ENCODE data around the gene FYN. TPM values are rescaled to one million over a fixed set of nuclear protein-coding genes. Genes with fewer than 3 reads are reported as not detected.

Gene FYN
- total and polyA plus RNA-seq, 5 experiments from 2014 or later = 159 to 531 (median 317) TPM

DNA sequence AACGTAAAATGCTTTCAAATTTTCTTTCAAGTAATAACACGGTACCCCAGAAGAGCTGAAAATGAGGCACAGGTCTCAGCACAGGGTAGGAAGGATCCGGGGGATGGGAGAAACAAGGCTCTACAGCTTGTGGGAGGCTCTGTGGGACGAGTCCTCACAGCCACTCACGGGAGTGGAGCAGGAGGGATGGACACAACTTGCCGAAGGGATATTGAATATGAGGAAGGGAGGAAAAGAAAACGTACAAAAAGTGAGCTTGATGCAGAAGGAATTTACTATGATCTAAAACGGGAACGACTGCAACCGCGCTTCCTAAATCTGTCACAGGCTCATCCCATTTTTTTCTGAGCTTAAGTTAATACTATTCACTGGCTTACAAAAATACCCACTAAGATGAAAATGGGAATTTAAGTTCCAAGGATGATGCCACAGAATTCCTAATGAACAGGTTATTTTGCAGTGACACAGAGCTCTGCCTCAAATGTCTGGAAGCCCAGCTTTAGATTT lies 72.9 kb downstream of the FYN start:
- H3K27ac Mint-ChIP-seq = peak overlapping the region in 7 of 10 donors; percentile 10 to 86 (median 75)
- no peaks in the 10 kb centered on the region for H3K9me3 Mint-ChIP-seq
- H3K4me3 Mint-ChIP-seq = peak overlapping the region in 1 of 10 donors; percentile 22
- POLR2A ChIA-PET = no interaction called here
- no peak for DNase-seq
- H3K4me1 Mint-ChIP-seq = peaks cover 40 to 87% (median 80%) of the 10 kb centered on the region in 4 donors
- H3K27me3 Mint-ChIP-seq = no peaks in the 10 kb centered on the region
- ATAC-seq = no peak
- H3K36me3 Mint-ChIP-seq = peaks cover 0 to 26% (median 2%) of the 10 kb centered on the region in 3 donors

GRCh38 chr6:111799576-111800258 lies 73.5 kb downstream of the FYN start:
- peaks cover 41 to 87% (median 80%) of the 10 kb centered on the region in 4 donors for H3K4me1 Mint-ChIP-seq
- peak overlapping the region in 2 of 10 donors; percentile 12 to 22 for H3K4me3 Mint-ChIP-seq
- H3K27ac Mint-ChIP-seq = peak overlapping the region in 7 of 10 donors; percentile 10 to 86 (median 67)
- ATAC-seq (no peak), DNase-seq (no peak)
- peaks cover 0 to 26% (median 2%) of the 10 kb centered on the region in 3 donors for H3K36me3 Mint-ChIP-seq
- H3K27me3 Mint-ChIP-seq = no peaks in the 10 kb centered on the region
- H3K9me3 Mint-ChIP-seq = no peaks in the 10 kb centered on the region
- POLR2A ChIA-PET = no interaction called here

GRCh38 chr6:111798281-111798725 lies 74.9 kb downstream of the FYN start:
- peaks cover 0 to 26% (median 2%) of the 10 kb centered on the region in 3 donors for H3K36me3 Mint-ChIP-seq

DNA sequence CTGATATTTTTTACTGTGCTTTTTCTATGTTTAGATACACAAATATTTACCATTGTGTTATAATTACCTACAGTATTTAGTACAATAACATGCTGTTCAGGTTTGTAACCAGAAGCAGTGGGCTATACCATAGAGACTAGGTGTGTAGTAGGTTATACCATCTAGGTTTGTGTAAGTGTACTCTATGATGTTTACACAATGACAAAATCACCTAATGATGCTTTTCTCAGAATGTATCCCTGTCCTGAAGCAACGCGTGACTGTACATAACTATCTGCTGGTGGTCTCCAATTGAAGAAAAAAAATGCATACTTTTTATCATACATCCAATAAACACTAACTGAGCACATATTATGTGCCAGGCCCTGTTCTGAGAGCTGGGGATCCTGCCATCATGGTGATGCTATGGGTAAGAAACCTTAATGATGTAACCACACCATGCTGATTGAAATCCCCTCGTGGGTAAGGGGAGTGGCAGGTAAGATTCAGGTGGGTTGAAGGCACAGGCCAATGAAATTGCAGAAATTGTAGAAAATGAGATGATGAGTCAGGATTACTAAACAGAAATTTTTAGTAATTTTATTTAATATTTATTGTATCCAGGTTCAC lies 76.8 kb downstream of the FYN start:
- H3K4me3 Mint-ChIP-seq = no peak overlapping the region
- H3K36me3 Mint-ChIP-seq = peaks cover 0 to 18% (median 0%) of the 10 kb centered on the region in 3 donors
- H3K27ac Mint-ChIP-seq = peak overlapping the region in 6 of 10 donors; percentile 9 to 97 (median 70)
- no peak for ATAC-seq
- no peaks in the 10 kb centered on the region for H3K27me3 Mint-ChIP-seq
- no peak for DNase-seq
- peaks cover 38 to 88% (median 71%) of the 10 kb centered on the region in 4 donors for H3K4me1 Mint-ChIP-seq
- no peaks in the 10 kb centered on the region for H3K9me3 Mint-ChIP-seq
- POLR2A ChIA-PET = interaction anchor here (0.7 kb wide), 1 partner anchor 12 kb away, joined by 3 read pairs; no protein-coding TSS in a partner anchor

More at GRCh38 chr6:111798281-111798725, 74.9 kb downstream of the FYN start:
- Mint-ChIP-seq H3K4me1 (peaks cover 39 to 87% (median 80%) of the 10 kb centered on the region in 4 donors), H3K27me3 (no peaks in the 10 kb centered on the region), H3K27ac (peak overlapping the region in 4 of 10 donors; percentile 32 to 86 (median 62)), H3K9me3 (no peaks in the 10 kb centered on the region), H3K4me3 (no peak overlapping the region)
- DNase-seq = no peak
- no peak for ATAC-seq
- POLR2A ChIA-PET = no interaction called here

DNA sequence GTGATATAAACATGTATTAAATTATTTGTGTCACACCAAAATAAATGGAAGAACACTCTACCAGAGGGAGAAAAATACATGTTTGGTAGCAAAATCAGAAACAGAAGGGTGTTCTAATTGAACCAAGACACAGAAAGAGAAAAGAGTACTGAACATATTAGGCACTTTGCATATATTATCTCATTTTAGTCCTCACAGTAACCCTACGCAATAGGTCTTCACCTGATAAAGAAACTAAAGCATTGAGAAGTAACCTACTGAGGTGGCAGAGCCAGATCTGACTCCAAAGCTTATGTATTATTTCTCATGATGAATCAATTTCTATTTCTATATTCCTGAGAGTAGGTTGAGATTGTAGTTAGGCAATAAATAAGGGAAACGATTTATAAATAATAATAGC lies 77.7 kb downstream of the FYN start:
- Mint-ChIP-seq H3K9me3 (no peaks in the 10 kb centered on the region), H3K4me3 (peak overlapping the region in 6 of 10 donors; percentile 7 to 95 (median 70)), H3K27ac (peak overlapping the region in 8 of 10 donors; percentile 31 to 97 (median 84)), H3K27me3 (no peaks in the 10 kb centered on the region), H3K4me1 (peaks cover 36 to 88% (median 69%) of the 10 kb centered on the region in 4 donors), H3K36me3 (peaks cover 0 to 12% (median 0%) of the 10 kb centered on the region in 3 donors)
- no peak for DNase-seq
- POLR2A ChIA-PET = no interaction called here
- ATAC-seq = no peak

DNA sequence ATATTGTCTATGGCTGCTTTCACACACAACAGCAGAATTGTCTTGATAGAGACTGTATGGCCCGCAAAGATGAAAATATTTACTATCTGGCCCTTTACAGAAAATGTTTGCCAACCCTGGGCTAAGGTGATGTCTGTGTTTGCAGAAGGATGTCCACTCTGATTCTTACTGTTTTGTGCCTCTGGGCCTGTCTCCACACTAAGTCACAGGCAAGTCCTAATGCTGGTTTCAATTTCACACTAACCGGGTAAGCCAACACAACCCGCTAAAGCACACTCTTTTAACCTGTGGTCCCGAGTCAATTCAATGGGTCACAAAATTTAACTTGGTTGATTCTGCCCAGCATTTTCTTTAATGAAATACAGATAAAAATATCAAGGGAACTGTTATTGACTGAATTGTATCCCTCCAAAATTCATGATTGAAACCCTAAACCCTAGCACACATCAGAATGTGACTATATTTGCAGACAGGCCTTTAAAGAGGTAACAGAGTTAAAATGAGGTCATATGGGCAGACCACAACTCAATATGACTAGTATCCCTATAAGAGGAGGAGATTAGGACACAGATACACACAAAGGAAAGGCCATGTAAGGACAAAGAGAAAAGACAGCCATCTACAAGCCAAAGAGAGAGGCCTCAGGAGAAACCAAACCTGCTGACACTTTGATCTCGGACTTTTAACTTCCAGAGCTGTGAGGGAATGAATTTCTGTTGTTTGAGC lies 78.4 kb downstream of the FYN start:
- no peak for DNase-seq
- Mint-ChIP-seq H3K4me1 (peaks cover 38 to 86% (median 65%) of the 10 kb centered on the region in 4 donors), H3K9me3 (no peaks in the 10 kb centered on the region), H3K4me3 (peak overlapping the region; percentile 35 to 95 (median 72)), H3K27ac (peak overlapping the region; percentile 52 to 97 (median 87)), H3K27me3 (no peaks in the 10 kb centered on the region), H3K36me3 (peaks cover 0 to 12% (median 0%) of the 10 kb centered on the region in 3 donors)
- peak in 1 of 2 donors; percentile 34 for ATAC-seq
- POLR2A ChIA-PET = interaction anchor here (0.6 kb wide), 1 partner anchor 32 kb away, joined by 3 read pairs; no protein-coding TSS in a partner anchor

DNA sequence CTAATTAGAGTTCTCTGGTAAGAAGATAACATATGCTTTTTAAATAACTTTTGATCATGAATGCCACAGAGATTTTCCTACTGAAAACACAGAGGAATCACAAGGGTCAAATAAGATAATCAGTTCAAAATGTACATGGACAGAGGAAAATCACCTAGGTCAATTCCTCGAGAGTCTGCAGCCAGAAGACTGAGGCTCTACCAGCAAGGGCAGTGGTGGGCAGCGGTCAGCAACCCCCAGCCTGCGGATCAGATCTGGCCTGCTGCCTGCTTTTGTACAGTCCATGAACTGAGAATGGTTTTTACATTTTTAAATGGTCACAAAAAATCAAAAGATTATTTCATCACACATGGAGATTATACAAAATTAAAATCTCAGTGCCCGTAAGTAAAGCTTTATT lies 79.0 kb downstream of the FYN start:
- DNase-seq = no peak
- H3K4me1 Mint-ChIP-seq = peaks cover 34 to 80% (median 59%) of the 10 kb centered on the region in 4 donors
- peak overlapping the region; percentile 68 to 95 (median 73) for H3K4me3 Mint-ChIP-seq
- no peaks in the 10 kb centered on the region for H3K27me3 Mint-ChIP-seq
- H3K27ac Mint-ChIP-seq = peak overlapping the region; percentile 52 to 97 (median 87)
- no peaks in the 10 kb centered on the region for H3K9me3 Mint-ChIP-seq
- H3K36me3 Mint-ChIP-seq = peaks cover 0 to 6% (median 0%) of the 10 kb centered on the region in 3 donors
- POLR2A ChIA-PET = interaction anchor here (0.6 to 1.5 kb wide), 3 partner anchors 12 to 158 kb away, joined by 3 to 4 read pairs (median 3); no protein-coding TSS in a partner anchor
- ATAC-seq = no peak

GRCh38 chr6:111793711-111794111 lies 79.5 kb downstream of the FYN start:
- peaks cover 0 to 4% (median 0%) of the 10 kb centered on the region in 3 donors for H3K36me3 Mint-ChIP-seq
- H3K27me3 Mint-ChIP-seq = no peaks in the 10 kb centered on the region

GRCh38 chr6:111792914-111793700 lies 80.1 kb downstream of the FYN start:
- no peaks in the 10 kb centered on the region for H3K27me3 Mint-ChIP-seq
- peak overlapping the region; percentile 62 to 97 (median 87) for H3K27ac Mint-ChIP-seq
- ATAC-seq (no peak), DNase-seq (no peak)
- peaks cover 0 to 4% (median 0%) of the 10 kb centered on the region in 3 donors for H3K36me3 Mint-ChIP-seq
- H3K9me3 Mint-ChIP-seq = no peaks in the 10 kb centered on the region
- H3K4me3 Mint-ChIP-seq = peak overlapping the region; percentile 68 to 95 (median 73)
- POLR2A ChIA-PET = interaction anchor here (0.6 to 1.5 kb wide), 3 partner anchors 9 to 32 kb away, joined by 3 to 4 read pairs (median 3); no protein-coding TSS in a partner anchor
- H3K4me1 Mint-ChIP-seq = peaks cover 32 to 69% (median 51%) of the 10 kb centered on the region in 4 donors

More at GRCh38 chr6:111793711-111794111, 79.5 kb downstream of the FYN start:
- no peaks in the 10 kb centered on the region for H3K9me3 Mint-ChIP-seq
- peak; percentile 79 to 91 for ATAC-seq
- POLR2A ChIA-PET = interaction anchor here (0.7 to 1.5 kb wide), 2 partner anchors 11 to 158 kb away, joined by 3 to 4 read pairs; no protein-coding TSS in a partner anchor
- peak in 7 of 10 donors; percentile 10 to 55 (median 37) for DNase-seq
- peak overlapping the region; percentile 52 to 97 (median 87) for H3K27ac Mint-ChIP-seq
- peaks cover 34 to 74% (median 54%) of the 10 kb centered on the region in 4 donors for H3K4me1 Mint-ChIP-seq
- H3K4me3 Mint-ChIP-seq = peak overlapping the region; percentile 68 to 95 (median 73)

DNA sequence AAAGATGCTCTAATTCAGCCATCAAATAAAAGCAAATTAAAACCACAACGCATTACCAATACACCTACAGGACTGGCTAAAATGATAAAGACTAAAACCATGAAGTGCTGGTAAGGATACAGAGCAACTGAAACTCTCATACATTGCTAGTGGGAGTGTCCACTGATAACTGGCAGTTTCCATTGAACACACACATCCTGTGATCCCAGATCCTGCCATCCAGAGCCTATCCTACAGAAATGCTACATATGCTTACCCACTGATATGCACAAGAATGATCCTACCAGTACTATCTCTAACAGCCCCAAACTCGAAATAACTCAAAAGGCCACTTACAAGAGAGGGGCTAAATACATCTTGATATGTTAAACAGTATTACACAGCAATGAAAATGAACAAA lies 81.0 kb downstream of the FYN start:
- Mint-ChIP-seq H3K36me3 (peaks cover 0 to 4% (median 3%) of the 10 kb centered on the region in 3 donors), H3K27me3 (no peaks in the 10 kb centered on the region), H3K9me3 (peaks cover 0 to under 1% (median 0%) of the 10 kb centered on the region in 9 donors), H3K27ac (peak overlapping the region in 8 of 10 donors; percentile 0 to 89 (median 43)), H3K4me3 (peak overlapping the region in 7 of 10 donors; percentile 3 to 95 (median 43)), H3K4me1 (peaks cover 32 to 67% (median 52%) of the 10 kb centered on the region in 4 donors)
- DNase-seq = no peak
- ATAC-seq = no peak
- POLR2A ChIA-PET = interaction anchor here (0.6 kb wide), 1 partner anchor 8 kb away, joined by 3 read pairs; no protein-coding TSS in a partner anchor

DNA sequence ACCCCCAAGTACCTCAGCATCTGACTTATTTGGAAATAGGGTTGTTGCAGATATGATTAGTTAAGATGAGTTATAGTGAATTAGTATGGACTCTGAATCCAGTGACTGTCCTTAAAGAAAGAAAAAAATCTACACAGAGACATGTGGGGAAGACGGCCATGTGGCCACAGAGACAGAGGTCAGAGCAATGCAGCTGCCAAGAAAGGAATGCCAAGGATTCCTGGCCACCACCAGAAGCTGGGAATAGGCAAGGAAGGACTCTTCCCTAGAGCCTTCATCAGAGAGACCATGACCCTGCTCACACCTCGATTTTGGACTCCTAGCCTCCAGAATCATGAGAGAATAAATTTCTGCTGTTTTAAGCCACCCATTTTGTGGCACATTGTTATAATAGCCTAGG lies 81.8 kb downstream of the FYN start:
- Mint-ChIP-seq H3K4me1 (peaks cover 30 to 65% (median 47%) of the 10 kb centered on the region in 4 donors), H3K36me3 (peaks cover 0 to 7% (median 4%) of the 10 kb centered on the region in 3 donors), H3K27ac (peak overlapping the region in 8 of 10 donors; percentile 27 to 89 (median 72)), H3K4me3 (peak overlapping the region in 5 of 10 donors; percentile 3 to 95 (median 60)), H3K9me3 (peaks cover 0 to 1% (median 0%) of the 10 kb centered on the region in 9 donors), H3K27me3 (no peaks in the 10 kb centered on the region)
- no peak for ATAC-seq
- DNase-seq = no peak
- POLR2A ChIA-PET = no interaction called here
